ENCODE data around the gene CDH13. TPM values are rescaled to one million over a fixed set of nuclear protein-coding genes. Genes with fewer than 3 reads are reported as not detected.

The CDH13 gene
- total RNA-seq, 4 donors from 2014 or later = 5.8 to 36.7 (median 20.4) TPM

DNA sequence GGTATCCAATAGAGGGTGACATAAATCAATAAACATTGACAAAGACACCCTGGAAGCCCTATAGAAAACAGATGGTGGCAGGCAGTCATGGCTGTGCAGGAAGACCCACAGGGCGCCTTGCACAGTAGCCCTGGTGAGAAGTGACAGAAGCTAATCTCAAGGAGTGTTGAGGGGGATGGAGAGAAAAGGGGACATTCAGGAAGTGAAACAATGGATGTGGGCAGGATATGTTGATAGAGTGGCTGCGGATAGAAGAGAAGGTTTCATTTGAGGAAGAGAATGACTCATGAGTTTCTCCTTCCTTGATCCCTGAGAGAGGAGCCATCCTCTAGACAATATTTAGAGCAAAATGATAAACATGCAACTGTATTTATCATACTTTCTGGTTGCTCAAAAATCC is 712.2 kb downstream of the CDH13 start:
- DNase-seq (no peak), ATAC-seq (no peak)
- TF ChIP-seq CTCF (IDR thresholded peaks at IDR 0.05 in 4 of 5, conservative IDR thresholded peaks at IDR 0.05 in 1 of 5) = no peak
- TF ChIP-seq POLR2A (IDR thresholded peaks at IDR 0.05) = no peak
- Histone ChIP-seq H3K27me3 (no peaks in the 10 kb centered on the region), H3K36me3 (no peaks in the 10 kb centered on the region), H3K27ac (no peak overlapping the region), H3K4me3 (no peak overlapping the region), H3K9me3 (no peaks in the 10 kb centered on the region), H3K4me1 (peaks cover 0 to 22% of the 10 kb centered on the region in 2 donors)
- in situ Hi-C loops (cut with MboI; ENCODE audit: low sequenced_read_pairs in 4 of 4) = no loop called here
- intact Hi-C loops (cut with DNase I; ENCODE audit: low total_unique reads) = no loop called here

GRCh38 chr16:83343935-83344366 is 717.2 kb downstream of the CDH13 start:
- Histone ChIP-seq H3K4me3 (no peak overlapping the region), H3K27ac (peak overlapping the region in 2 of 4 donors; percentile 9 to 27), H3K9me3 (no peaks in the 10 kb centered on the region), H3K27me3 (no peaks in the 10 kb centered on the region), H3K36me3 (no peaks in the 10 kb centered on the region), H3K4me1 (peaks cover 0 to 4% of the 10 kb centered on the region in 2 donors)
- intact Hi-C loops (cut with DNase I; ENCODE audit: low total_unique reads) (no loop called here), in situ Hi-C loops (cut with MboI; ENCODE audit: low sequenced_read_pairs in 4 of 4) (no loop called here)
- ATAC-seq = peak in 1 of 2 donors; percentile 58
- TF ChIP-seq CTCF (IDR thresholded peaks at IDR 0.05 in 4 of 5, conservative IDR thresholded peaks at IDR 0.05 in 1 of 5) = no peak
- TF ChIP-seq POLR2A (IDR thresholded peaks at IDR 0.05) = no peak
- DNase-seq = no peak

DNA sequence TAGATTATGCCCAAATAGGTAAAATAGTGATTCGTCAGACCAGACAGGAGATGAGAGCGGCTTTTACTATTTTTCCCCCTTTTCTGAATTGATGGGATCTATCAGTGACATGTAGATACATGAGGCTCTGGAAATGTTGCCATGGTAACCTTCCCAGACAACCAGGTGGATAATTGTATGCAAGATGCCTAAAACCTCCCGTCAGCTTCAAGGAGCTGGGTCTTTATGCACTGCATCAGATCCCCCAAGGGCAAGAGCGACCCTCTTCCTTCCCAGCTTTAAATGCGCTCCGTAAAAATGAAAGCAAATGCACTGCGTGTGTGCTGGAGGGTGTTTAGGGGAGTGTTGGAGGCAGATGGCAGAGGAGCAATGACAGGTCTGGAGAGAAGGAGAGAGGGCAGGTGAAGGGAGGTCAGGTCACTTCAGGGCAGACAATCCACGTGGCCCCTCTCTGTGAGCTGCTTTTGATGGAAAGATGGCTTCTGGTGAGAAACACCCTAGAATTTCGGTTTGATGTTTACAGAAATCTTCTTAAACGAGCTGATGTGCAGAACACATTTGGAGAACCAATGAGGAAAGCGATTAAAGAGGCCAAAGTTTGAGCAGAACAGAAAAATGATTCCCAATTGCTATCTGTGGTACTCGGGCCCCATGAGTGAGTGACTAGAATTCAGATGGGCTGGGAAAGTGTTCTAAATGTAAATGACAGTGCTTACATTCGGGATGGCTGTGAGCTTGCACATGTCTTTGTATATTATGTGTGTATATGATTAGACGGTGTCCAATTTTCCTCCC is 719.3 kb downstream of the CDH13 start:
- TF ChIP-seq POLR2A (IDR thresholded peaks at IDR 0.05) (no peak), CTCF (IDR thresholded peaks at IDR 0.05 in 4 of 5, conservative IDR thresholded peaks at IDR 0.05 in 1 of 5) (no peak)
- ATAC-seq (no peak), DNase-seq (no peak)

DNA sequence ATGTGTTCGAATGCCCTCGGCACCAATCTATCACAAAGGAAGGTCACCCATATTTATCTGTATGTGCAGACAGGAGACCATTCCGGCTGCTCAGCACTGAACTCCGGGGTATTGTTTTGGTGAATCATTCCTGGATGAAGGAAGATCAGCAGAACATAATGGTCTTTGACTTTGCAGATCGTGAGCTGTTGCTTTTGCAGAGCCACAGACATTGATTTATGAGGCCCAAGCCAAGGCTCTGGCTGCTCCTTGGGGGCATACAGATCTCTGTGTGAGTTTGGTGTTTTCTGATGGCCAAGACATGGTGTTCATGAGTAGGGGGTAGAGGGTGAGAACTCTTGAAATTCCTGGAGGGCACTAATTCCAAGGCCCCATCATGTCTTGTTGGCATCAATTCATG is 722.2 kb downstream of the CDH13 start:
- ATAC-seq (no peak), DNase-seq (no peak)
- Histone ChIP-seq H3K36me3 (no peaks in the 10 kb centered on the region), H3K27me3 (no peaks in the 10 kb centered on the region), H3K27ac (peak overlapping the region in 2 of 4 donors; percentile 16 to 42), H3K4me3 (no peak overlapping the region), H3K9me3 (no peaks in the 10 kb centered on the region), H3K4me1 (peaks cover 16 to 32% of the 10 kb centered on the region in 2 donors)
- TF ChIP-seq POLR2A (IDR thresholded peaks at IDR 0.05) = no peak
- intact Hi-C loops (cut with DNase I; ENCODE audit: low total_unique reads) (no loop called here), in situ Hi-C loops (cut with MboI; ENCODE audit: low sequenced_read_pairs in 4 of 4) (no loop called here)

More for the DNA sequence above, 719.3 kb downstream of the CDH13 start:
- Histone ChIP-seq H3K27ac (no peak overlapping the region), H3K36me3 (no peaks in the 10 kb centered on the region), H3K27me3 (no peaks in the 10 kb centered on the region), H3K4me1 (peaks cover 15 to 16% of the 10 kb centered on the region in 2 donors), H3K4me3 (no peak overlapping the region), H3K9me3 (no peaks in the 10 kb centered on the region)
- intact Hi-C loops (cut with DNase I; ENCODE audit: low total_unique reads) = no loop called here
- in situ Hi-C loops (cut with MboI; ENCODE audit: low sequenced_read_pairs in 4 of 4) = no loop called here

GRCh38 chr16:83350481-83350880 is 723.7 kb downstream of the CDH13 start:
- in situ Hi-C loops (cut with MboI; ENCODE audit: low sequenced_read_pairs in 4 of 4) = no loop called here
- TF ChIP-seq CTCF (IDR thresholded peaks at IDR 0.05 in 4 of 5, conservative IDR thresholded peaks at IDR 0.05 in 1 of 5) = no peak
- no peak for TF ChIP-seq POLR2A (IDR thresholded peaks at IDR 0.05)
- peak; percentile 81 to 90 for ATAC-seq
- H3K4me3 ChIP-seq = peak overlapping the region in 1 of 4 donors; percentile 8
- H3K27me3 ChIP-seq = no peaks in the 10 kb centered on the region
- H3K27ac ChIP-seq = peak overlapping the region; percentile 32 to 76 (median 66)
- peaks cover 21 to 40% of the 10 kb centered on the region in 2 donors for H3K4me1 ChIP-seq
- DNase-seq = peak; percentile 24 to 46
- no peaks in the 10 kb centered on the region for H3K36me3 ChIP-seq
- no peaks in the 10 kb centered on the region for H3K9me3 ChIP-seq
- intact Hi-C loops (cut with DNase I; ENCODE audit: low total_unique reads) = loop anchor here (10.0 kb wide), 3 partner anchors 146 to 596 kb away; no protein-coding TSS in a partner anchor
